Gastrocnemius medialis (tissue), 4 donors: ENCODE results near the gene ATAD1. TPM values are rescaled to one million over a fixed set of nuclear protein-coding genes. Genes with fewer than 3 reads are reported as not detected.

Experiments used
- ATAC-seq, 2 donors: fragments of 150-250 bp; one replicate each; pipeline ENCODE4 v1.9.1; 2016
- DNase-seq, 2 donors: peaks; one replicate each; pipeline ENCODE4 v3.0.0-alpha.2; 2019
- H3K27ac ChIP-seq, 4 donors: fragments of 200-600 bp; sonication (generic); 1 replicate in 1 of 4; 2 replicates in 3 of 4; pipeline ENCODE4 v1.5.1; 2016 to 2018; ENCODE audit warnings: mild to moderate bottlenecking in 2 of 4, moderate library complexity in 1 of 4
- H3K27me3 ChIP-seq, 3 donors: fragments of 200-600 bp; sonication (generic) in 2 of 3; 1 replicate in 1 of 3; 2 replicates in 2 of 3; pipeline versions ENCODE4 v1.5.1 to v1.6.0; 2016 to 2019; ENCODE audit warnings: mild to moderate bottlenecking in 1 of 3, moderate library complexity in 1 of 3
- H3K36me3 ChIP-seq, 2 donors: fragments of 200-600 bp; sonication (generic) in 1 of 2; one replicate each; pipeline ENCODE4 v1.5.1; 2017 to 2018
- H3K4me1 ChIP-seq, 2 donors: fragments of 200-600 bp; sonication (generic) in 1 of 2; one replicate each; pipeline ENCODE4 v1.5.1; 2016 to 2017; ENCODE audit warnings: mild to moderate bottlenecking in 2 of 2
- H3K4me3 ChIP-seq, 4 donors: fragments of 200-600 bp; sonication (generic) in 3 of 4; 1 replicate in 1 of 4; 2 replicates in 3 of 4; pipeline ENCODE4 v1.5.1; 2016 to 2019; ENCODE audit warnings: mild to moderate bottlenecking in 2 of 4
- H3K9me3 ChIP-seq, 3 donors: fragments of 200-600 bp; sonication (generic) in 2 of 3; 1 replicate in 1 of 3; 2 replicates in 2 of 3; pipeline ENCODE4 v1.5.1; 2016 to 2019
- POLR2A ChIP-seq, 2 donors: fragments of 450-650 bp; IDR thresholded peaks; one replicate each; pipeline ENCODE4 v1.6.1; 2017; ENCODE audit warnings: antibody characterized with exemption in 2 of 2, mild to moderate bottlenecking in 2 of 2, moderate library complexity in 2 of 2
- in situ Hi-C, 4 donors: fragments of 200-750 bp; cut with MboI; loops; one replicate each; pipeline versions ENCODE4 v1.15.0 to v1.8.0; 2017; ENCODE audit warnings: low sequenced_read_pairs in 4 of 4
- intact Hi-C: fragments of 100-400 bp; cut with DNase I; formaldehyde crosslinking; loops from one replicate; pipeline ENCODE4 v1.15.1; 2023; ENCODE audit warnings: low total_unique reads
- total RNA-seq, 4 donors: library from RNA; depleted of rRNA; stranded (reverse); fragments of >200 nt; gene quantifications; one replicate each; pipeline versions ENCODE4 v1.1.0 to v1.2.3, GENCODE V29; 2016
- TF ChIP-seq, protein P1 (sequence below), 5 experiments: fragments of 450-650 bp in 3 of 5; fragments of 200-600 bp in 2 of 5; sonication (generic) in 2 of 5; IDR thresholded peaks in 4 of 5; conservative IDR thresholded peaks in 1 of 5; 1 replicate in 4 of 5; 2 replicates in 1 of 5; pipeline ENCODE4 v1.5.1; 2016 to 2019; ENCODE audit warnings: antibody characterized with exemption in 5 of 5, mild to moderate bottlenecking in 3 of 5, moderate library complexity in 3 of 5

ATAD1 gene
- total RNA-seq, 4 donors from 2014 or later = 32.0 to 65.4 (median 51.0) TPM

DNA sequence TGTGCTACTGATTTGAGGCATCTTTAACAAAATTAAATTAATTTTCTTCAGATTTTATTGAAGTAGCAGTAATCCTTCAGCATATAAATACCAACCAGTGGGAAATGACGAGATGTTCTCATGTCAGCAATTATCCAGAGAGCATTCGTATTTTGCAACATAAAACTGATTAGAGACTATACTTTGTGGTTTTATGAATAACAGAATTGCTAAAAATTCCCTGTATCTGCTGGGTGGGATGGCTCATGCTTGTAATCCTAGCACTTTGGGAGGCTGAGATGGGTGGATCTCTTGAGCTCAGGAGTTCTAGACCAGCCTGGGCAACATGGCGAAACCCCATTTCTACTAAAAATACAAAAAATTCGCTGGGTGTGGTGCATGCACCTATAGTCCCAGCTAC lies 56.9 kb downstream of the ATAD1 start:
- in situ Hi-C loops (loop anchor here in 2 of 4 donors (25.0 kb wide), 1 partner anchor 224 kb away; no protein-coding TSS in a partner anchor), intact Hi-C loops (no loop called here)
- H3K4me3 ChIP-seq = no peak overlapping the region
- DNase-seq (no peak), ATAC-seq (no peak)
- H3K36me3 ChIP-seq = peaks cover 0 to 19% of the 10 kb centered on the region in 2 donors
- H3K27ac ChIP-seq = peak overlapping the region in 1 of 4 donors; percentile 18
- H3K4me1 ChIP-seq = peaks cover 0 to 8% of the 10 kb centered on the region in 2 donors
- no peak for TF ChIP-seq POLR2A (IDR thresholded peaks at IDR 0.05)
- TF ChIP-seq, protein P1, sequence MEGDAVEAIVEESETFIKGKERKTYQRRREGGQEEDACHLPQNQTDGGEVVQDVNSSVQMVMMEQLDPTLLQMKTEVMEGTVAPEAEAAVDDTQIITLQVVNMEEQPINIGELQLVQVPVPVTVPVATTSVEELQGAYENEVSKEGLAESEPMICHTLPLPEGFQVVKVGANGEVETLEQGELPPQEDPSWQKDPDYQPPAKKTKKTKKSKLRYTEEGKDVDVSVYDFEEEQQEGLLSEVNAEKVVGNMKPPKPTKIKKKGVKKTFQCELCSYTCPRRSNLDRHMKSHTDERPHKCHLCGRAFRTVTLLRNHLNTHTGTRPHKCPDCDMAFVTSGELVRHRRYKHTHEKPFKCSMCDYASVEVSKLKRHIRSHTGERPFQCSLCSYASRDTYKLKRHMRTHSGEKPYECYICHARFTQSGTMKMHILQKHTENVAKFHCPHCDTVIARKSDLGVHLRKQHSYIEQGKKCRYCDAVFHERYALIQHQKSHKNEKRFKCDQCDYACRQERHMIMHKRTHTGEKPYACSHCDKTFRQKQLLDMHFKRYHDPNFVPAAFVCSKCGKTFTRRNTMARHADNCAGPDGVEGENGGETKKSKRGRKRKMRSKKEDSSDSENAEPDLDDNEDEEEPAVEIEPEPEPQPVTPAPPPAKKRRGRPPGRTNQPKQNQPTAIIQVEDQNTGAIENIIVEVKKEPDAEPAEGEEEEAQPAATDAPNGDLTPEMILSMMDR (IDR thresholded peaks at IDR 0.05 in 4 of 5, conservative IDR thresholded peaks at IDR 0.05 in 1 of 5) = no peak
- H3K9me3 ChIP-seq = no peaks in the 10 kb centered on the region
- H3K27me3 ChIP-seq = no peaks in the 10 kb centered on the region

- no peaks in the 10 kb centered on the region for H3K27me3 ChIP-seq
- TF ChIP-seq, protein P1 (IDR thresholded peaks at IDR 0.05 in 4 of 5, conservative IDR thresholded peaks at IDR 0.05 in 1 of 5) = no peak
- no peak for TF ChIP-seq POLR2A (IDR thresholded peaks at IDR 0.05)
- peaks cover 0 to 8% of the 10 kb centered on the region in 2 donors for H3K4me1 ChIP-seq
- no peak for ATAC-seq
- no peak overlapping the region for H3K27ac ChIP-seq
- H3K4me3 ChIP-seq = no peak overlapping the region
- H3K9me3 ChIP-seq = no peaks in the 10 kb centered on the region
- H3K36me3 ChIP-seq = peaks cover 0 to 27% of the 10 kb centered on the region in 2 donors
- DNase-seq = no peak
- in situ Hi-C loops (loop anchor here in 2 of 4 donors (25.0 kb wide), 1 partner anchor 223 kb away; no protein-coding TSS in a partner anchor), intact Hi-C loops (no loop called here)
These were observed 57.7 kb downstream of the ATAD1 start for GRCh38 chr10:87760195-87760905.

DNA sequence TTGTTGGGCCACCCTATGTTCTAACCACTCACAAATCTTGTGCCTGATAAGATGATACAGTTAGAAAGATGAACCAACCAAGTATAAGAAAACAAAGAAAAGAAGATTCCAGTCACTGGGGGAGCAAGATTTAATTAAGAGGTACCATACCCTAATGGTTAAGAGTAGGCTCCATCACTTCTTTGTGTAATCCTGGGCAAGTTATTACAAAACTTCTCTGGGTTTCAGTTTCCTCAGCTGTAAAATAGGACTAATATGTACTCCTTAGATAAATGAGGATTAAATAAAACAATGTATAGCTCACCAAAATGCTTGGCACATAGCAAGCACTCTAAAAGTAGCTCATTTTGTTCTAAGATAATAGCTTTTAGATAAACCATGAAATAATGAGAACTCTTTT lies 58.5 kb downstream of the ATAD1 start:
- Histone ChIP-seq H3K4me3 (no peak overlapping the region), H3K9me3 (no peaks in the 10 kb centered on the region), H3K27ac (no peak overlapping the region), H3K4me1 (peaks cover 0 to 8% of the 10 kb centered on the region in 2 donors), H3K36me3 (peaks cover 0 to 33% of the 10 kb centered on the region in 2 donors), H3K27me3 (no peaks in the 10 kb centered on the region)
- no peak for DNase-seq
- in situ Hi-C loops (loop anchor here in 2 of 4 donors (25.0 kb wide), 1 partner anchor 222 kb away; no protein-coding TSS in a partner anchor), intact Hi-C loops (no loop called here)
- TF ChIP-seq POLR2A (IDR thresholded peaks at IDR 0.05) = no peak
- TF ChIP-seq, protein P1 (IDR thresholded peaks at IDR 0.05 in 4 of 5, conservative IDR thresholded peaks at IDR 0.05 in 1 of 5) = no peak
- no peak for ATAC-seq

DNA sequence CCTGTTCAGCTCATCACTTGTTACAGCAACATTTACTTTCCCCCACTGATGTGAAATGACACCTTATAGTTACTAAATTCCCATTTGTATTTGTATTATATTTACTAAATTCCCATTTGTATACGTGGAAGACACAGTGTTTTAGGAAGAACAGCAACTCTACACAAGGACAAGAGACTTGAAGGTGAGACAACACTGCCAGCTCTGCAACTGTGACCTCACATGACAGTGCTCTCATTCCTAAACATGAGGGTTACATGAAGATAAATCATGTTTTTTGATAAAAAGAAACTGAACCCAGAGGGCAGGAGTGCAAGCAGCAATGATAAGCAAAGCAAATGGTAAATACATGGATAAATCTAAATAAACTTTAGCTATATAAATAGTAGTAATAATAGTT lies 60.3 kb downstream of the ATAD1 start:
- no peak for ATAC-seq

More for the DNA sequence above, 60.3 kb downstream of the ATAD1 start:
- no peak for TF ChIP-seq POLR2A (IDR thresholded peaks at IDR 0.05)
- TF ChIP-seq, protein P1 (IDR thresholded peaks at IDR 0.05 in 4 of 5, conservative IDR thresholded peaks at IDR 0.05 in 1 of 5) = no peak
- peaks cover 0 to 8% of the 10 kb centered on the region in 2 donors for H3K4me1 ChIP-seq
- in situ Hi-C loops = loop anchor here in 2 of 4 donors (25.0 kb wide), 1 partner anchor 220 kb away; no protein-coding TSS in a partner anchor
- intact Hi-C loops = no loop called here
- no peak for DNase-seq
- H3K36me3 ChIP-seq = peaks cover 0 to 40% of the 10 kb centered on the region in 2 donors
- no peak overlapping the region for H3K4me3 ChIP-seq
- no peaks in the 10 kb centered on the region for H3K9me3 ChIP-seq
- no peaks in the 10 kb centered on the region for H3K27me3 ChIP-seq
- no peak overlapping the region for H3K27ac ChIP-seq
